Neutrophil (primary cell): Measurements from ENCODE around the gene USP20.

Experiments
- H3K27ac ChIP-seq: fragments of 200-600 bp; sonication (generic); 2 replicates; pipeline ENCODE4 v1.5.1; 2016; ENCODE audit warnings: mild to moderate bottlenecking, moderate library complexity
- H3K27me3 ChIP-seq: fragments of 200-600 bp; sonication (generic); 2 replicates; pipeline ENCODE4 v1.6.0; 2016; ENCODE audit warnings: mild to moderate bottlenecking
- H3K36me3 ChIP-seq: fragments of 200-600 bp; sonication (generic); 2 replicates; pipeline ENCODE4 v1.5.1; 2017
- H3K4me1 ChIP-seq, 2 experiments: fragments of 200-600 bp in 1 of 2; sonication (generic) in 1 of 2; 1 replicate in 1 of 2; 2 replicates in 1 of 2; pipeline versions ENCODE4 v1.5.1 to v1.6.1; 2013 to 2016; ENCODE audit warnings: low read depth in 1 of 2, low read length in 1 of 2, mild to moderate bottlenecking in 1 of 2, moderate library complexity in 1 of 2; ENCODE audit not compliant: control insufficient read depth in 1 of 2, insufficient read depth in 1 of 2
- H3K4me3 ChIP-seq, 2 experiments: fragments of 200-600 bp in 1 of 2; sonication (generic) in 1 of 2; 1 replicate in 1 of 2; 2 replicates in 1 of 2; pipeline ENCODE4 v1.5.1; 2013 to 2016; ENCODE audit warnings: low read depth in 1 of 2, low read length in 1 of 2, mild to moderate bottlenecking in 1 of 2, moderate library complexity in 1 of 2
- H3K9me3 ChIP-seq: fragments of 200-600 bp; sonication (generic); 2 replicates; pipeline ENCODE4 v1.5.1; 2016
- TF ChIP-seq, protein P1 (sequence below): fragments of 200-600 bp; sonication (generic); IDR thresholded peaks from 2 replicates; pipeline ENCODE4 v1.5.1; 2016; ENCODE audit warnings: antibody characterized with exemption

The USP20 gene

GRCh38 chr9:129810116-129810515 lies 25.1 kb upstream of the USP20 start:
- TF ChIP-seq, protein P1, sequence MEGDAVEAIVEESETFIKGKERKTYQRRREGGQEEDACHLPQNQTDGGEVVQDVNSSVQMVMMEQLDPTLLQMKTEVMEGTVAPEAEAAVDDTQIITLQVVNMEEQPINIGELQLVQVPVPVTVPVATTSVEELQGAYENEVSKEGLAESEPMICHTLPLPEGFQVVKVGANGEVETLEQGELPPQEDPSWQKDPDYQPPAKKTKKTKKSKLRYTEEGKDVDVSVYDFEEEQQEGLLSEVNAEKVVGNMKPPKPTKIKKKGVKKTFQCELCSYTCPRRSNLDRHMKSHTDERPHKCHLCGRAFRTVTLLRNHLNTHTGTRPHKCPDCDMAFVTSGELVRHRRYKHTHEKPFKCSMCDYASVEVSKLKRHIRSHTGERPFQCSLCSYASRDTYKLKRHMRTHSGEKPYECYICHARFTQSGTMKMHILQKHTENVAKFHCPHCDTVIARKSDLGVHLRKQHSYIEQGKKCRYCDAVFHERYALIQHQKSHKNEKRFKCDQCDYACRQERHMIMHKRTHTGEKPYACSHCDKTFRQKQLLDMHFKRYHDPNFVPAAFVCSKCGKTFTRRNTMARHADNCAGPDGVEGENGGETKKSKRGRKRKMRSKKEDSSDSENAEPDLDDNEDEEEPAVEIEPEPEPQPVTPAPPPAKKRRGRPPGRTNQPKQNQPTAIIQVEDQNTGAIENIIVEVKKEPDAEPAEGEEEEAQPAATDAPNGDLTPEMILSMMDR = no peak
- Histone ChIP-seq H3K27me3 (no peaks in the 10 kb centered on the region), H3K36me3 (peaks cover 78% of the 10 kb centered on the region), H3K4me3 (no peak overlapping the region), H3K9me3 (no peaks in the 10 kb centered on the region), H3K27ac (peak overlapping the region; percentile 73), H3K4me1 (peaks cover 48 to 52% of the 10 kb centered on the region in 2 experiments)

- TF ChIP-seq, protein P1 = no peak
- no peak overlapping the region for H3K4me3 ChIP-seq
- H3K27ac ChIP-seq = peak overlapping the region; percentile 73
- H3K9me3 ChIP-seq = no peaks in the 10 kb centered on the region
- H3K27me3 ChIP-seq = no peaks in the 10 kb centered on the region
- peaks cover 85% of the 10 kb centered on the region for H3K36me3 ChIP-seq
- H3K4me1 ChIP-seq = peaks cover 48 to 49% of the 10 kb centered on the region in 2 experiments
Measured at GRCh38 chr9:129810788-129811187, 24.5 kb upstream of the USP20 start.

GRCh38 chr9:129811967-129812363 lies 23.3 kb upstream of the USP20 start:
- TF ChIP-seq, protein P1 = no peak
- no peak overlapping the region for H3K4me3 ChIP-seq
- peaks cover 93% of the 10 kb centered on the region for H3K36me3 ChIP-seq
- no peaks in the 10 kb centered on the region for H3K27me3 ChIP-seq
- H3K27ac ChIP-seq = peak overlapping the region; percentile 37
- peaks cover 48 to 49% of the 10 kb centered on the region in 2 experiments for H3K4me1 ChIP-seq
- no peaks in the 10 kb centered on the region for H3K9me3 ChIP-seq

- peaks cover 89% of the 10 kb centered on the region for H3K36me3 ChIP-seq
- H3K27ac ChIP-seq = peak overlapping the region; percentile 37
Measured at GRCh38 chr9:129812385-129812784, 22.9 kb upstream of the USP20 start.

GRCh38 chr9:129813661-129814060 lies 21.6 kb upstream of the USP20 start:
- H3K27ac ChIP-seq = peak overlapping the region; percentile 41
- H3K36me3 ChIP-seq = peaks cover 90% of the 10 kb centered on the region
- no peak overlapping the region for H3K4me3 ChIP-seq
- no peaks in the 10 kb centered on the region for H3K27me3 ChIP-seq
- H3K4me1 ChIP-seq = peaks cover 48 to 50% of the 10 kb centered on the region in 2 experiments
- H3K9me3 ChIP-seq = no peaks in the 10 kb centered on the region
- TF ChIP-seq, protein P1 = no peak

More at GRCh38 chr9:129812385-129812784, 22.9 kb upstream of the USP20 start:
- TF ChIP-seq, protein P1 = no peak
- no peaks in the 10 kb centered on the region for H3K27me3 ChIP-seq
- no peak overlapping the region for H3K4me3 ChIP-seq
- H3K4me1 ChIP-seq = peaks cover 48 to 49% of the 10 kb centered on the region in 2 experiments
- no peaks in the 10 kb centered on the region for H3K9me3 ChIP-seq
